22Rv1 (cell line): ENCODE measurements around the gene NRCAM.

Experiments
- ZFX ChIP-seq: fragments of 450-650 bp; IDR thresholded peaks from 2 replicates; pipeline ENCODE4 v1.6.1; 2017; ENCODE audit warnings: antibody characterized with exemption, borderline replicate concordance
- TF ChIP-seq, protein P1 (sequence below): fragments of 450-650 bp; IDR thresholded peaks from 2 replicates; pipeline ENCODE4 v1.5.1; 2017; ENCODE audit warnings: mild to moderate bottlenecking

DNA sequence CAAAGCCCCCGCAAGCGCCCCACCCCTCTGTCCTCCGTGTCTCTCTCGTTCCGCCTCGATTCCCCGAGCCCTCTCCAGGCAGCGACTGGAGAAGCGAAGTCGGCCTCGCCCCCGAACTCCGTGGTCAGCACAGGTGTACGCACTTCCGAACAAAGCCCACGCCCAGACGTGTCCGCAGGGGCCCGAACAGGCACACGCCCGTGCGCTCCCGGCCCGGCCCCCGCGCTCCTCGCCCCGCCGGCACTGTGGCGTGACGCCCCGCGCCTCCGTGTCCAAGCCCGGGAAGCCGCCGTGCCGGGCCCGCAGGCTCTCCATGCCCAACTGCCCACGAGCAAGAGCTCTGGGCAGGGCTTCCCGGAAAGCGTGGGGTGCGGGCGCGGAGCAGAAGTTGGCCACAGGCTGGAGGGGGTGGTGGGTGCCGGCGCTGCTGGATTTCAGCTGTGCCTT, 662 bp downstream of the NRCAM start:
- TF ChIP-seq, protein P1, sequence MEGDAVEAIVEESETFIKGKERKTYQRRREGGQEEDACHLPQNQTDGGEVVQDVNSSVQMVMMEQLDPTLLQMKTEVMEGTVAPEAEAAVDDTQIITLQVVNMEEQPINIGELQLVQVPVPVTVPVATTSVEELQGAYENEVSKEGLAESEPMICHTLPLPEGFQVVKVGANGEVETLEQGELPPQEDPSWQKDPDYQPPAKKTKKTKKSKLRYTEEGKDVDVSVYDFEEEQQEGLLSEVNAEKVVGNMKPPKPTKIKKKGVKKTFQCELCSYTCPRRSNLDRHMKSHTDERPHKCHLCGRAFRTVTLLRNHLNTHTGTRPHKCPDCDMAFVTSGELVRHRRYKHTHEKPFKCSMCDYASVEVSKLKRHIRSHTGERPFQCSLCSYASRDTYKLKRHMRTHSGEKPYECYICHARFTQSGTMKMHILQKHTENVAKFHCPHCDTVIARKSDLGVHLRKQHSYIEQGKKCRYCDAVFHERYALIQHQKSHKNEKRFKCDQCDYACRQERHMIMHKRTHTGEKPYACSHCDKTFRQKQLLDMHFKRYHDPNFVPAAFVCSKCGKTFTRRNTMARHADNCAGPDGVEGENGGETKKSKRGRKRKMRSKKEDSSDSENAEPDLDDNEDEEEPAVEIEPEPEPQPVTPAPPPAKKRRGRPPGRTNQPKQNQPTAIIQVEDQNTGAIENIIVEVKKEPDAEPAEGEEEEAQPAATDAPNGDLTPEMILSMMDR: no peak
- no peak for TF ChIP-seq ZFX
